Breast epithelium (tissue), 4 donors: ENCODE results near the gene ZNF467. TPM values are rescaled to one million over a fixed set of nuclear protein-coding genes. Genes with fewer than 3 reads are reported as not detected.

Source experiments
- DNase-seq, 2 donors: peaks; one replicate each; pipeline ENCODE4 v3.0.0-alpha.2; 2019; ENCODE audit warnings: low spot score in 2 of 2
- H3K27ac ChIP-seq, 2 donors: fragments of 200-600 bp; sonication (generic) in 1 of 2; one replicate each; pipeline ENCODE4 v1.5.1; 2016 to 2019; ENCODE audit warnings: mild to moderate bottlenecking in 1 of 2
- H3K27me3 ChIP-seq, 2 donors: fragments of 200-600 bp; sonication (generic) in 1 of 2; one replicate each; pipeline versions ENCODE4 v1.5.1 to v1.6.0; 2017 to 2019; ENCODE audit warnings: control low read depth in 1 of 2, mild to moderate bottlenecking in 1 of 2
- H3K36me3 ChIP-seq: fragments of 200-600 bp; one replicate; pipeline ENCODE4 v1.5.1; 2019
- H3K4me1 ChIP-seq, 2 donors: fragments of 200-600 bp; sonication (generic); one replicate each; pipeline ENCODE4 v1.5.1; 2016 to 2019; ENCODE audit warnings: control low read depth in 1 of 2
- H3K4me3 ChIP-seq, 3 donors: fragments of 200-600 bp; sonication (generic); 1 replicate in 2 of 3; 2 replicates in 1 of 3; pipeline ENCODE4 v1.5.1; 2016 to 2019; ENCODE audit warnings: mild to moderate bottlenecking in 3 of 3, moderate library complexity in 2 of 3
- H3K9me3 ChIP-seq, 2 donors: fragments of 200-600 bp; sonication (generic) in 1 of 2; one replicate each; pipeline ENCODE4 v1.5.1; 2016 to 2019; ENCODE audit warnings: control low read depth in 1 of 2
- POLR2A ChIP-seq: fragments of 450-650 bp; IDR thresholded peaks from one replicate; pipeline ENCODE4 v1.6.1; 2016; ENCODE audit warnings: antibody characterized with exemption, mild to moderate bottlenecking, moderate library complexity
- POLR2AphosphoS5 ChIP-seq, 3 donors: sonication (generic); formaldehyde crosslinking; IDR thresholded peaks; one replicate each; pipeline ENCODE4 v1.6.1; 2017; ENCODE audit warnings: antibody characterized with exemption in 3 of 3
- intact Hi-C: fragments of 100-400 bp; cut with DNase I; formaldehyde crosslinking; loops from one replicate; pipeline ENCODE4 v1.15.1; 2023; ENCODE audit warnings: low total_unique reads
- total RNA-seq, 3 donors: library from RNA; depleted of rRNA; stranded (reverse); fragments of >200 nt; gene quantifications; one replicate each; pipeline ENCODE4 v1.1.0, GENCODE V29; 2016
- TF ChIP-seq, protein P1 (sequence below), 3 donors: fragments of 450-650 bp; IDR thresholded peaks; one replicate each; pipeline ENCODE4 v1.5.1; 2016 to 2017; ENCODE audit warnings: antibody characterized with exemption in 3 of 3, mild to moderate bottlenecking in 3 of 3, moderate library complexity in 3 of 3

ZNF467 gene
- total RNA-seq, 3 donors from 2014 or later, result 5.0 to 6.3 (median 5.9) TPM

DNA sequence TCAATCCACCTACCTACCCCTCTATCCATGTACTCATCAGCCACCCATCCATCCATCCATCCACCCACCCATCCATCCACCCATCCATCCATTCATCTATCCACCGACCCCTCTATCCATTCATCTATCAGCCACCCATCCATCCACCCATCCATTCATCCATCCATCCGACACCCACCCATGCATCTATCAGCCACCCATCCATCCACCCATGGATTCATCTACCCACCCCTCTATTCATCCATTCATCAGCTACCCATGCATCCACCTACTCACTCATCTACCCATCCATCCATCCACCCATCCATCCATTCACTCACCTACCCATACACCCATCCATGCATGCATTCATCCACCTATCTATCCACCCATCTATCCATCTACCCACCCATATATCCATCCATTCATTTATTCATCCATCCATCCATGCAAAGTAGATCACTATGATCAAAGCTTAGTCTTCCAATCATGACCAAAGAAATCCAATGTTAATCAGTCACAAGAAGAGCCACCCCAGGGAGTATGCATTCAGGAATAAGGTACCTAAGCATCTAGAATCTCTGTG is 27.7 kb upstream of the ZNF467 start:
- Histone ChIP-seq H3K27ac (no peak overlapping the region), H3K9me3 (no peaks in the 10 kb centered on the region), H3K4me1 (no peaks in the 10 kb centered on the region), H3K36me3 (no peaks in the 10 kb centered on the region), H3K4me3 (no peak overlapping the region), H3K27me3 (no peaks in the 10 kb centered on the region)
- TF ChIP-seq, protein P1, sequence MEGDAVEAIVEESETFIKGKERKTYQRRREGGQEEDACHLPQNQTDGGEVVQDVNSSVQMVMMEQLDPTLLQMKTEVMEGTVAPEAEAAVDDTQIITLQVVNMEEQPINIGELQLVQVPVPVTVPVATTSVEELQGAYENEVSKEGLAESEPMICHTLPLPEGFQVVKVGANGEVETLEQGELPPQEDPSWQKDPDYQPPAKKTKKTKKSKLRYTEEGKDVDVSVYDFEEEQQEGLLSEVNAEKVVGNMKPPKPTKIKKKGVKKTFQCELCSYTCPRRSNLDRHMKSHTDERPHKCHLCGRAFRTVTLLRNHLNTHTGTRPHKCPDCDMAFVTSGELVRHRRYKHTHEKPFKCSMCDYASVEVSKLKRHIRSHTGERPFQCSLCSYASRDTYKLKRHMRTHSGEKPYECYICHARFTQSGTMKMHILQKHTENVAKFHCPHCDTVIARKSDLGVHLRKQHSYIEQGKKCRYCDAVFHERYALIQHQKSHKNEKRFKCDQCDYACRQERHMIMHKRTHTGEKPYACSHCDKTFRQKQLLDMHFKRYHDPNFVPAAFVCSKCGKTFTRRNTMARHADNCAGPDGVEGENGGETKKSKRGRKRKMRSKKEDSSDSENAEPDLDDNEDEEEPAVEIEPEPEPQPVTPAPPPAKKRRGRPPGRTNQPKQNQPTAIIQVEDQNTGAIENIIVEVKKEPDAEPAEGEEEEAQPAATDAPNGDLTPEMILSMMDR (IDR thresholded peaks at IDR 0.05), result no peak
- TF ChIP-seq POLR2A (no peak), POLR2AphosphoS5 (IDR thresholded peaks at IDR 0.05) (no peak)
- intact Hi-C loops, result no loop called here
- DNase-seq, result no peak

DNA sequence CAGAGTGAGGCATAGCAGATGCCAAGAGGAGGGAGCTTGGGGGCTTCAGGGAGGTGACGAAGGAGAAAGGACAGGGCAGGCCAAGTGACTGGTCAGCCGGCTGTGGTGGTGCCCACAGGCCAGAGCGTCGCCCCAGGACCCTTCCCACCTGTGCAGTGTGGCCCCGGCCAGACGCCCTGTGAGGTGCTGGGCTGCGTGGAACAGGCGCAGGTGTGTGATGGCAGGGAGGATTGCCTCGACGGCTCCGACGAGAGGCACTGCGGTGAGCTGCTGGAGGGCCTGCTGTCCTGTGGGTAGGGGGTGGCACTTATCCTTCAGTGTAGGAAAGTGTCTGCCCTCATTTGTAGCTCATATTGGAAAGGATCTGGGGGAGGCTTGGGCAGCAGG is 26.8 kb upstream of the ZNF467 start:
- Histone ChIP-seq H3K4me3 (no peak overlapping the region), H3K36me3 (no peaks in the 10 kb centered on the region), H3K27me3 (no peaks in the 10 kb centered on the region), H3K27ac (no peak overlapping the region), H3K9me3 (no peaks in the 10 kb centered on the region), H3K4me1 (no peaks in the 10 kb centered on the region)
- TF ChIP-seq POLR2A (no peak), POLR2AphosphoS5 (IDR thresholded peaks at IDR 0.05) (no peak)
- TF ChIP-seq, protein P1 (IDR thresholded peaks at IDR 0.05), result no peak
- intact Hi-C loops, result no loop called here
- no peak for DNase-seq

DNA sequence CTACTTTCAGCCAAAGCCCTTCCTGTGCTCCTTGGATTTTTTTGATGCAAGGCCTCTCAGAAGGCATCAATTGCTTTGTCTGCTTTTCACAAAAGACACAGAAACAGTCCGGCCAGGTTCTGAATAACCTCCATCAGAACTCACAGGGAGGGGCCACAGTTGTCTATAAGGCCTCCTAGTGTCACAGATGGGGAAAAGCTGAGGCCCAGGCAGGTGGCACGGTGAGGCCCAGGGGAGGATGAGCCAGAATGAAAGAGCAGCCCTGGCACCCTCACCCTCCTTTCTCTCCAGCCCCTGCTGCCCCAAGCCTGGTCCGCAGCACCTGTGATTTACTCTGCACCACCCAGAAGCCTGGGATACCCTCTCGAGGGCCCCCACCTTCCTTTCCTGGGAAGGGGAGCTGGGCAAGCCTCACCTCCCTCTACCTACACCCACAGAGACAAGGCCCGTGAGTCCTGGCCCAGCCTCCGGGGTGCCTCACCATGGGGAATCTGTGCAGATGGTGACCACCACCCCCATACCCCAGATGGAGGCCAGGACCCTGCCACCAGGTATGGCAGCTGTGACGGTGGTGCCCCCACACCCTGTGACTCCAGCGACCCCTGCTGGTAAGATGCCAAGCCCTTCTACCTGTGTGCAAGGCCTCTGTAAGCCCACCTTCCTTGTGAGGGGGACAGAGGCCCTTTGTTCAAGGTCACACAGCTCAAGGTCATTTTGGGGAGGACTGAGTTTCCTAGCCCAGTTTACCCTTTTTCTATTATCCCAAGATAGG is 26.2 kb upstream of the ZNF467 start:
- intact Hi-C loops, result no loop called here
- Histone ChIP-seq H3K4me3 (no peak overlapping the region), H3K27me3 (no peaks in the 10 kb centered on the region)

DNA sequence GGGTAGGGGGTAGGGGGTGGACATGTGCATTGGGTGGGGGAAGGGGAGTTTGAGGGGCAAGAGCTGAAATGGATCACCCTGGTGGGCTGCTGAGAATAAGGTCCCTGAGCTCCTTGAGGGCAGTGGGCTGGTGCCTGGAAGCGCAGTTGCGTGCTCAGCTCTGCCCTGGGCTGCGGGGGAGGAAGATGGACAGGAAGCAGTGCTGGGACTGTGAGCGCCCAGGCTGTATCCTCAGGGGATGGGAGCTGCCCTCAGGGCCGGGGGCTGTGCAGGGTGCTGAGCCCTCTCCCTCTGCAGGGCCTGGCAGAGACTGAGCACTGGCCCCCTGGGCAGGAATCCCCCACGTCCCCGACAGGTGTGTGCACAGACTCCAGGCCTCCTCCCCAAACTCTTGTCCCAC is 24.4 kb upstream of the ZNF467 start:
- Histone ChIP-seq H3K4me1 (no peaks in the 10 kb centered on the region), H3K27ac (no peak overlapping the region), H3K4me3 (no peak overlapping the region), H3K9me3 (no peaks in the 10 kb centered on the region), H3K27me3 (no peaks in the 10 kb centered on the region), H3K36me3 (no peaks in the 10 kb centered on the region)
- DNase-seq, result no peak
- intact Hi-C loops, result no loop called here
- TF ChIP-seq POLR2A (no peak), POLR2AphosphoS5 (IDR thresholded peaks at IDR 0.05) (no peak)
- TF ChIP-seq, protein P1 (IDR thresholded peaks at IDR 0.05), result no peak

More for the DNA sequence above, 26.2 kb upstream of the ZNF467 start:
- H3K36me3 ChIP-seq, result no peaks in the 10 kb centered on the region
- H3K27ac ChIP-seq, result no peak overlapping the region
- no peaks in the 10 kb centered on the region for H3K9me3 ChIP-seq
- DNase-seq, result no peak
- no peaks in the 10 kb centered on the region for H3K4me1 ChIP-seq
- TF ChIP-seq, protein P1 (IDR thresholded peaks at IDR 0.05), result no peak
- TF ChIP-seq POLR2A (no peak), POLR2AphosphoS5 (IDR thresholded peaks at IDR 0.05) (no peak)

DNA sequence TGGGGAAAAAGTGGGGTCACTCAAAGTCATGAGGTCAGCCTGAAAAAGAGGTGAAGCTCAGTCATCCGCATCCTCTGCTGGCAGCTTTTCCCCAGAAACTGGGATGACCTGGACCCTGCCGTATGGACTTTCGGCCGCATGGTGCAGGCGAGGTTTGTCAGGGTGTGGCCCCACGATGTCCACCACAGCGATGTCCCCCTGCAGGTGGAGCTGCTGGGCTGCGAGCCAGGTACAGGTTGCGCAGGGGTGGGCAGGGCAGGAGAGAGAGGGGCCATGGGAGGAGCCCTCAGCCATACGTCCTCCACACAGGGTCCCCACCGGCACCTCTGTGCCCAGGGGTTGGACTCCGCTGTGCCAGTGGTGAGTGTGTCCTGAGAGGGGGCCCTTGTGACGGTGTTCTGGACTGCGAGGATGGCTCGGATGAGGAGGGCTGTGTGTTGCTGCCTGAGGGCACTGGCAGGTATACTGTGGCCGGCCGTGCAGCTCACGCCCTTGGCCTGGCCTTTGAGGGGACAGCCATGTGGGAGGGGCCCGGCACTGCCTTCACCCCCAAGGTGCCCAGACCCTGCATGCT is 23.0 kb upstream of the ZNF467 start:
- DNase-seq, result no peak
- Histone ChIP-seq H3K4me3 (no peak overlapping the region), H3K27ac (no peak overlapping the region), H3K4me1 (no peaks in the 10 kb centered on the region), H3K27me3 (no peaks in the 10 kb centered on the region), H3K36me3 (no peaks in the 10 kb centered on the region), H3K9me3 (no peaks in the 10 kb centered on the region)
- intact Hi-C loops, result no loop called here
- TF ChIP-seq, protein P1 (IDR thresholded peaks at IDR 0.05), result no peak
- TF ChIP-seq POLR2A, result no peak
- no peak for TF ChIP-seq POLR2AphosphoS5 (IDR thresholded peaks at IDR 0.05)
